AG09319 (cell line): ENCODE measurements around the gene NLK.
"Not testable (repeated sequence)": the region's sequence is repeated elsewhere in the genome, so short reads cannot be mapped to it uniquely, and the experiment has no call there.

Experiments used
- DNase-seq: peaks from one replicate; pipeline ENCODE4 v3.0.0-alpha.2; 2010; ENCODE audit warnings: low read depth; ENCODE audit errors: extremely low read depth
- TF ChIP-seq, protein P1 (sequence below): IDR thresholded peaks from 2 replicates; pipeline ENCODE4 v1.5.1; 2011; ENCODE audit warnings: low read depth, mild to moderate bottlenecking, inconsistent platforms, low read length, moderate library complexity

Gene NLK

GRCh38 chr17:28029044-28029443 lies 13.4 kb upstream of the NLK start:
- TF ChIP-seq, protein P1, sequence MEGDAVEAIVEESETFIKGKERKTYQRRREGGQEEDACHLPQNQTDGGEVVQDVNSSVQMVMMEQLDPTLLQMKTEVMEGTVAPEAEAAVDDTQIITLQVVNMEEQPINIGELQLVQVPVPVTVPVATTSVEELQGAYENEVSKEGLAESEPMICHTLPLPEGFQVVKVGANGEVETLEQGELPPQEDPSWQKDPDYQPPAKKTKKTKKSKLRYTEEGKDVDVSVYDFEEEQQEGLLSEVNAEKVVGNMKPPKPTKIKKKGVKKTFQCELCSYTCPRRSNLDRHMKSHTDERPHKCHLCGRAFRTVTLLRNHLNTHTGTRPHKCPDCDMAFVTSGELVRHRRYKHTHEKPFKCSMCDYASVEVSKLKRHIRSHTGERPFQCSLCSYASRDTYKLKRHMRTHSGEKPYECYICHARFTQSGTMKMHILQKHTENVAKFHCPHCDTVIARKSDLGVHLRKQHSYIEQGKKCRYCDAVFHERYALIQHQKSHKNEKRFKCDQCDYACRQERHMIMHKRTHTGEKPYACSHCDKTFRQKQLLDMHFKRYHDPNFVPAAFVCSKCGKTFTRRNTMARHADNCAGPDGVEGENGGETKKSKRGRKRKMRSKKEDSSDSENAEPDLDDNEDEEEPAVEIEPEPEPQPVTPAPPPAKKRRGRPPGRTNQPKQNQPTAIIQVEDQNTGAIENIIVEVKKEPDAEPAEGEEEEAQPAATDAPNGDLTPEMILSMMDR = no peak
- DNase-seq = no peak

GRCh38 chr17:28030386-28030785 lies 12.1 kb upstream of the NLK start:
- TF ChIP-seq, protein P1 = no peak
- DNase-seq = no peak

DNA sequence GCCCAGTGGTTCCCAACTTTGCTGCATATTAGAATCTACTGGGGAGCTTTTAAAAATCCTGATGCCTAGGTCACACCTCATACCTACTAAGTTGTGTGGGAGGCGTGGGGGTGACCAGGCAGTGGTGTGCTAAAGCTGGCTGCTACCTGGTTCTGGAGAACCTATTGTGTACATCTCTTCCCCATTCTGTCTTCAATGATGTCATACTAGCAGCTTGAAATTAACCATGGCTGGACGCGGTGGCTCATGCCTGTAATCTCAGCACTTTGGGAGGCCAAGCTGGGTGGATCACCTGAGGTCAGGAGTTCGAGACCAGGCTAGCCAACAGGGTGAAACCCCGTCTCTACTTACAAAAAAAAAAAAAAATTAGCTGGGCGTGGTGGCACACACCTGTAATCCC lies 11.3 kb upstream of the NLK start:
- TF ChIP-seq, protein P1 = no peak
- no peak for DNase-seq

- TF ChIP-seq, protein P1 = no peak
- DNase-seq = no peak
These were observed 8.3 kb upstream of the NLK start for GRCh38 chr17:28033972-28034714.

DNA sequence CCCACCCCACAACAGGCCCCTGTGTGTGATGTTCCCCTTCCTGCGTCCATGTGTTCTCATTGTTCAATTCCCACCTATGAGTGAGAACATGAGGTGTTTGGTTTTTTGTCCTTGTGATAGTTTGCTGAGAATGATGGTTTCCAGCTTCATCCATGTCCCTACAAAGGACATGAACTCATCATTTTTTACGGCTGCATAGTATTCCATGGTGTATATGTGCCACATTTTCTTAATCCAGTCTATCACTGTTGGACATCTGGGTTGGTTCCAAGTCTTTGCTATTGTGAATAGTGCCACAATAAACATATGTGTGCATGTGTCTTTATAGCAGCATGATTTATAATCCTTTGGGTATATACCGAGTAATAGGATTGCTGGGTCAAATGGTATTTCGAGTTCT lies 7.0 kb upstream of the NLK start:
- DNase-seq = not testable (repeated sequence)

DNA sequence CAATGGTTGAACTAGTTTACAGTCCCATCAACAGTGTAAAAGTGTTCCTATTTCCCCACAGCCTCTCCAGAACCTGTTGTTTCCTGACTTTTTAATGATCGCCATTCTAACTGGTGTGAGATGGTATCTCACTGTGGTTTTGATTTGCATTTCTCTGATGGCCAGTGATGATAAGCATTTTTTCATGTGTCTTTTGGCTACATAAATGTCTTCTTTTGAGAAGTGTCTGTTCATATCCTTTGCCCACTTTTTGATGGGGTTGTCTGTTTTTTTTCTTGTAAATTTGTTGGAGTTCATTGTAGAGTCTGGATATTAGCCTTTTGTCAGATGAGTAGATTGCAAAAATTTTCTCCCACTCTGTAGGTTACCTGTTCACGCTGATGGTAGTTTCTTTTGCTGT lies 6.6 kb upstream of the NLK start:
- DNase-seq = not testable (repeated sequence)

DNA sequence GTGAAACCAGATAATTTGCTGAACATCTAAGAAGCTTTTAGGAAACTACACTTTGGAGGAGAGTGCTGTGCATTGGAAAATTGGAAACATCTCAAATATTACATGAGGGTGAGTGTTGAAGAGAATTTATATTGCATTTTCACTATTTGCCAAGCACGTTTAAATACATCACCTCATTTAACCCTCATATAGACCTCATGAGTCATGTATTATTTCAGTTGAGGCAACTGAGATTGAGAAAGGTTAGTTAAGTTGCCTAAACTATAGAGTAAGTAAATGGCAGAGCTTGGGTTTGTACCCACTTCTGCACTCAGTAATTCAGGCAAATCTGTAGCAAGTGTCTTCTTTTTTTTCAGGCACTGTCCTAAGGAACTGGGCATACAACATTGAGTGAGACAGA lies 3.7 kb upstream of the NLK start:
- DNase-seq = no peak
- TF ChIP-seq, protein P1 = no peak

DNA sequence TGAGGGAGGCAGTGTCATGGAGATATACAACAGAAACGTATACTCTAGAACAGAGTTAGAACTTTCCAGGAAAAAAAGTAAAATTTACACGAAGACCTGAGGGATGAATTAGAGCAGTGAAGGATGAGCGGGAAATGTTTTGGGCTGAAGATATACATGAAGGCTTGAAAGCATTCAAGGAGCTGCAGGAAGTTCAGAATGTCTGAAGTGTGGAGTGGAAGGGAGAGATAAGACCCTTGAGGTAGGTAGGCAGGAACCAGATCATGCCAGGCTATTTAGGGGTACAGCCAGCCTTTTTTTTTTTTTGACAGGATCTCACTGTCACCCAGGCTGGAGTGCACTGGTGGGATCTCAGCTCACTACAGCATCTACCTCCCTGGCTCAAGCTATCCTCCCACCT lies 3.2 kb upstream of the NLK start:
- TF ChIP-seq, protein P1 = no peak

More for the DNA sequence above, 3.2 kb upstream of the NLK start:
- DNase-seq = no peak
